ENCODE measurements around the gene MCTP2. TPM values are rescaled to one million over a fixed set of nuclear protein-coding genes. Genes with fewer than 3 reads are reported as not detected.

The MCTP2 gene
- total and polyA plus RNA-seq, 2 donors (not counting 1 experiment from before 2014, with no cell fraction given) = 38.3 to 64.8 TPM

GRCh38 chr15:94243418-94243817 lies 12.1 kb downstream of the MCTP2 start:
- POLR2A ChIA-PET = no interaction called here
- no peak overlapping the region for H3K27ac ChIP-seq (ENCODE audit: low read length in 2 of 2)
- Mint-ChIP-seq H3K4me1 (peaks cover 57% of the 10 kb centered on the region), H3K27ac (no peak overlapping the region), H3K27me3 (no peaks in the 10 kb centered on the region), H3K9me3 (ENCODE audit: insufficient read depth) (no peaks in the 10 kb centered on the region), H3K4me3 (no peak overlapping the region)
- H3K4me3 ChIP-seq (ENCODE audit: control extremely low read depth in 1 of 5, extremely low read depth in 1 of 5, insufficient read depth in 1 of 5, low read depth in 2 of 5, low read length in 4 of 5) = no peak overlapping the region
- H3K4me2 ChIP-seq (replicated peaks; ENCODE audit: low read depth, low read length, poor library complexity, severe bottlenecking) = no peak overlapping the region
- peaks cover 6% of the 10 kb centered on the region in 2 experiments for H3K36me3 ChIP-seq (replicated peaks in 1 of 2; ENCODE audit: control extremely low read depth in 1 of 2, control insufficient read depth in 1 of 2, extremely low read depth in 1 of 2, insufficient read depth in 2 of 2, low read length in 1 of 2)
- intact Hi-C loops (cut with micrococcal nuclease) = no loop called here
- peaks cover 71% of the 10 kb centered on the region for H3K79me2 ChIP-seq (ENCODE audit: control insufficient read depth, insufficient read depth, low read length)
- H3K4me1 ChIP-seq (ENCODE audit: control insufficient read depth in 2 of 2, insufficient read depth in 2 of 2, low read length in 2 of 2) = peaks cover 24 to 25% of the 10 kb centered on the region in 2 donors
- no peak overlapping the region for H2AFZ ChIP-seq (ENCODE audit: insufficient read depth, low read depth, low read length, poor library complexity, severe bottlenecking)
- no peak for ATAC-seq (ENCODE audit: low read depth)
- peaks cover 23% of the 10 kb centered on the region for H4K20me1 ChIP-seq (ENCODE audit: control insufficient read depth, insufficient read depth, low read length, poor library complexity, severe bottlenecking)
- no peaks in the 10 kb centered on the region for H3K27me3 ChIP-seq (replicated peaks in 1 of 4; ENCODE audit: control extremely low read depth in 1 of 4, control insufficient read depth in 3 of 4, insufficient read depth in 4 of 4, low read length in 3 of 4)
- H3K9me3 ChIP-seq (ENCODE audit: control extremely low read depth in 1 of 3, control insufficient read depth in 2 of 3, insufficient read depth in 1 of 3, low read length in 2 of 3) = no peaks in the 10 kb centered on the region
- DNase-seq = no peak
- CTCF ChIA-PET = no interaction called here
- H3K9ac ChIP-seq (ENCODE audit: low read length) = no peak overlapping the region
- no peak for TF ChIP-seq EZH2 (IDR thresholded peaks at IDR 0.05; ENCODE audit: borderline replicate concordance, insufficient read depth, low read depth, low read length, poor library complexity, severe bottlenecking)
- no peak for TF ChIP-seq CTCF (IDR thresholded peaks at IDR 0.05)
- WGBS (ENCODE audit: insufficient coverage) = 98% methylated on average over 10 of the region's 24 CpGs

GRCh38 chr15:94246016-94246415 lies 14.7 kb downstream of the MCTP2 start:
- H3K27ac Mint-ChIP-seq = no peak overlapping the region
- 100% methylated on average over 1 of the region's 4 CpGs for WGBS (ENCODE audit: insufficient coverage)

More at GRCh38 chr15:94246016-94246415, 14.7 kb downstream of the MCTP2 start:
- Histone ChIP-seq H3K36me3 (replicated peaks in 1 of 2; ENCODE audit: control extremely low read depth in 1 of 2, control insufficient read depth in 1 of 2, extremely low read depth in 1 of 2, insufficient read depth in 2 of 2, low read length in 1 of 2) (peaks cover 6 to 7% of the 10 kb centered on the region in 2 experiments), H3K27me3 (replicated peaks in 1 of 4; ENCODE audit: control extremely low read depth in 1 of 4, control insufficient read depth in 3 of 4, insufficient read depth in 4 of 4, low read length in 3 of 4) (no peaks in the 10 kb centered on the region), H3K9ac (ENCODE audit: low read length) (no peak overlapping the region), H3K4me2 (replicated peaks; ENCODE audit: low read depth, low read length, poor library complexity, severe bottlenecking) (no peak overlapping the region), H3K9me3 (ENCODE audit: control extremely low read depth in 1 of 3, control insufficient read depth in 2 of 3, insufficient read depth in 1 of 3, low read length in 2 of 3) (no peaks in the 10 kb centered on the region), H4K20me1 (ENCODE audit: control insufficient read depth, insufficient read depth, low read length, poor library complexity, severe bottlenecking) (peaks cover 7% of the 10 kb centered on the region), H3K27ac (ENCODE audit: low read length in 2 of 2) (no peak overlapping the region), H3K4me3 (ENCODE audit: control extremely low read depth in 1 of 5, extremely low read depth in 1 of 5, insufficient read depth in 1 of 5, low read depth in 2 of 5, low read length in 4 of 5) (no peak overlapping the region), H3K79me2 (ENCODE audit: control insufficient read depth, insufficient read depth, low read length) (peaks cover 76% of the 10 kb centered on the region), H2AFZ (ENCODE audit: insufficient read depth, low read depth, low read length, poor library complexity, severe bottlenecking) (no peak overlapping the region), H3K4me1 (ENCODE audit: control insufficient read depth in 2 of 2, insufficient read depth in 2 of 2, low read length in 2 of 2) (peaks cover 5 to 6% of the 10 kb centered on the region in 2 donors)
- H3K4me1 Mint-ChIP-seq = peaks cover 50% of the 10 kb centered on the region
- no peak for TF ChIP-seq CTCF (IDR thresholded peaks at IDR 0.05)
- no peak for TF ChIP-seq EZH2 (IDR thresholded peaks at IDR 0.05; ENCODE audit: borderline replicate concordance, insufficient read depth, low read depth, low read length, poor library complexity, severe bottlenecking)
- no peaks in the 10 kb centered on the region for H3K9me3 Mint-ChIP-seq (ENCODE audit: insufficient read depth)
- intact Hi-C loops (cut with micrococcal nuclease) = no loop called here
- H3K27me3 Mint-ChIP-seq = no peaks in the 10 kb centered on the region
- ChIA-PET POLR2A (no interaction called here), CTCF (interaction anchor here (1.2 to 2.2 kb wide), 3 partner anchors 8 to 42 kb away, joined by 3 to 4 read pairs (median 4); no protein-coding TSS in a partner anchor)
- no peak for DNase-seq
- no peak overlapping the region for H3K4me3 Mint-ChIP-seq
- ATAC-seq (ENCODE audit: low read depth) = no peak
